A204.1 (cell line): ENCODE measurements around the gene EIPR1.
"Not testable (repeated sequence)": the region's sequence is repeated elsewhere in the genome, so short reads cannot be mapped to it uniquely, and the experiment has no call there.

Experiments used
- FAIRE-seq: peaks from 2 replicates; lab custom pipeline; 2012; peaks lifted over from hg19 to GRCh38; lab: Jason Lieb, UNC

Gene EIPR1

DNA sequence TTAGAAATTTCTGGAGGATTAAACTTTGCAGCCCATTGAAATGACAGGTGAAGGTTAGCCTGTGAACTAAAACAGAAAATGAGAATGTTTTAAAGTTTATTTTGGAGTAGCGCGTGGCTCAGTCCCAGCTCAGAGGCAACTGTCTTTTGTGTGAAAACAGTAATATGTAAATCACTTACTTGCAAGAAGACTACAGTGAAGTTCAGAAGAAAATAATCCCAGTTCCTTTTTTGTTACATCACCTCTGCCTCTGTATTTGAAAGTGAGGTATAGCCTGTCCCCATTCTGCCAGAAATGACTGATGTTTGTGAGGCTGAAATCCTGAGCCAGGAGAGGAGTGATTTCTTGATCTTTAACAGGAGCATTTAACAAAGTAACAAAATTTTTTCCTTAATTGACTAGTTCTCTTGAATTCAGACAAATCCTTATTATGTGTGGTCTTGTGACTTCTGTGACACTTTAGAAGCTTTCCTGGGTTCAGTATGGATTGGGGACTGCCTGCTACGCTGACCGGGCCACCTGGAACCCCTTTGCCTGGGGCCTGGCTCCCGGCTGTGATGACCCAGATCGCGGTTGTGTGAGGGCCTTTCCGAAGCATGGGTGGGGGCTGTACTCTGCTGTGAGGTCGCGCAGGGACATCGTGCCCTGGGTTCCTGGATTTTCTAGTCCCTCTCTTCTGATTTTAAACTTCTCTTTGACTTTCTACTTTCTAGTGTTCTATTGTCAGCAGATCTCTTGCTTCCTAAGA is 26.1 kb upstream of the EIPR1 start:
- FAIRE-seq, result no peak

GRCh38 chr2:3399829-3400228 is 22.2 kb upstream of the EIPR1 start:
- FAIRE-seq, result no peak

DNA sequence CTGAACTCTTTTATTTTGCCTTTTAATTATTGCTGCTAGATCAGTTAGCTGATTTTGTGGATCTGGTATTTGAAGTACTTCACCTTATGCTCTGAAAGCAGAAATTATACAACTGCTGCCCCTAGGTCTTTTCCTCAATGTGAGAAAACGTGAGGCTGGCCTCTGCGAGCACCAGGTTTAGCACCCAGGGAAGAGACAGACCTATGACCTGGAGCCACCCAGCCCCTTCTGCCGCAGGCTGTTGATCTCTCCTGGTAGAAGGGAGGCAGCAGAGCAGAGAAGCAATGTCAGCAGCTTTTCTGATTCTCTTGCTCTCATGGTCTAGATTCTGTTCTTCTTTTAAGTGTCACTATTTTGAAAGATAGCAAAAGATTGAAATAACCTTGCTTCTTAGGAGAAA is 21.8 kb upstream of the EIPR1 start:
- no peak for FAIRE-seq

DNA sequence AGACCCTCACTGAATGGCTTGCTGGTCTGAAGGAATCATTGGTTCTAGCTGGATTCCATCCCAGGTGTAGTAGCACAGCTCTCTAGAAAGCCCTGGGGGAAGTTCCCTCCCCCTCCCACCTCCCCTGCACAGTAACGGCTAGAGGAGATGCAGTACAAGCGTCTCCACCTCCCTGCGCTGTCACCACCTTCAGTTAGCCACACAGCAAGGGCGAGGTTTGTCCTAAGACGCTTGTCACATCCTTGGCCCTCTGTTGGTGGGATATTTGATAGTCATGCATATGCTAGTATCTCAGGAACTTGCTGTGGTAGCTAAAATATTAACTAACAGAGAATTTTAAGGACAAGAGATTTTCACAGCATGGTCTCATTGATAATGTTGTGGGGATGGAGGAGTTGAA is 21.2 kb upstream of the EIPR1 start:
- FAIRE-seq, result no peak

DNA sequence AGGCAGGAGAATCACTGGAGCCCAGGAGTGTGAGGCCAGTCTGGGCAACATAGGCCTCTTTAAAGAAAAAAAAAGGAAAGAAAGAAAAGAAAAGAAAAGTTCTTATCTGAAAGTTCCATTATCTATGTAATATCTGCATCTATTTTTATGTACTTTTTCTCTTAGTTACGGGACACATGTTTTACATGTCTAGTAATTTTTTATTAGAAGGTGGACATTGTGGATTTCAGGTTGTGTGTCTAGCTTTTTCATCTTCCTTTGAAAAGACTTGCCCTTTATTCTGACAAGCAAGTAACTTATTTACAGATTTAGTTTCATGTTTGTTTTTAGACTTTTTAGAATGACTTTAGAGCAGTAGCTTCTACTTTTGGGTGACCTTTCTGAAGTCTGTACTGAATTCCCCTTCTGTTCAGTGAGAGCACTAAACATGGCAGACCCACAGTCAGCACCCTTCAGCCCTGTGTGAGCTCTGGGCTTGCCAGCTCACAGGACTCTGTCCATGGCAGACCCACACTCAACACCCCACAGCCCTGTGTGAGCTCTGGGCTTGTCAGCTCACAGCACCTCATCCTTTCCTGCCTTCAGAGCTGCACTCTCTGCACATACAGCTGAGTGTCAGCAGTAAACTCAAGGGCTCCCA is 19.4 kb upstream of the EIPR1 start:
- no peak for FAIRE-seq

DNA sequence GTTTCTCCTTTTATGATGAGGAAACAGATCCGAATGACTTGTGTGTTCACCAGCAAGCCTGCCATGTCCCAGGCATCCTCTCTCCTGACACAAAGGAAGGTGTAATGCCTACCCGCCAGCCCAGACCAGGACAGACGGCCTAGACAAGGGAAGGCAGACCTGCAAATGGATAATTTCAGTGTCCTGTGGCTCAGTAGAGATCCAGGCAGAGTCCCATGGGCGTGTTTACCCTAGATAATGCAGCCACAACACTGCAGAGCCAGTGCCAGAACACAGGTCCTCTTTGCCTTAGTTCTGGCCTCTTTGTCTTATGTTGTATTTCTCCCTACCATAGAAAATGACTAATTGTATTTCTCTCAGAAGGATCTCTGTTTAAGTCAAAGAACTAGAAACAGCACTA is 14.6 kb upstream of the EIPR1 start:
- no peak for FAIRE-seq

- FAIRE-seq, result no peak
Observed at GRCh38 chr2:3390041-3390440, 12.4 kb upstream of the EIPR1 start.

DNA sequence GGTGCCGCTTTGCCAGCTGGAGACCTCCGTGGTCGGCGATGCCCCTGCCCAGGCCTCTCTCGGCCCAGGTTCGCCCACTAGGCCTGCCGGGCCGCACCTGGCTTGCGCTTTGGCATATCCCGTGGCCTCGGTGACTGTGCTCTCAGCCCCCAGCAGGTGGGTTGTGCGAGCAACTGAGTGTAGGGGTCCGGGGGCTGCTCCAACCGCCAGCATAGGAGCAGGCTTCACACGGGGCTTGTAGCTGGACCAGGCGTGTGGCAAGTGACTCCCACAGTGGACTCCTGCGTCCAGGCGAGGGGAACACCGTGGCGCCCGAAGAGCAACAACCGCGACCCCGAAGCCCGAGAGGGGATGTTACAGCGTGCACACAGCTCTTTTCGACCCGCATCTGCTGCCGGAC is 11.6 kb upstream of the EIPR1 start:
- FAIRE-seq, result no peak

DNA sequence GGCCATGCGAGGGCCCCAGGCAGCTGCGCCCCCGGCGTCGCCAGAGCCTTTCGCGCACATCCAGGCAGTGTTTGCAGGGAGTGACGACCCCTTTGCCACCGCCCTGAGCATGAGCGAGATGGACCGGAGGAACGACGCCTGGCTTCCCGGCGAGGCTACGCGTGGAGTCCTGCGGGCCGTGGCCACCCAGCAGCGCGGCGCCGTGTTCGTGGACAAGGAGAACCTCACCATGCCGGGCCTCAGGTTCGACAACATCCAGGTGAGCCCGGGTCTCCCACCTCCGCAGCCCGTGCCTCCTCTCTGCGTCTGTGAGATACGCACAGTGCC is 10.8 kb upstream of the EIPR1 start:
- no peak for FAIRE-seq

GRCh38 chr2:3387644-3388411 is 10.2 kb upstream of the EIPR1 start:
- FAIRE-seq, result no peak

DNA sequence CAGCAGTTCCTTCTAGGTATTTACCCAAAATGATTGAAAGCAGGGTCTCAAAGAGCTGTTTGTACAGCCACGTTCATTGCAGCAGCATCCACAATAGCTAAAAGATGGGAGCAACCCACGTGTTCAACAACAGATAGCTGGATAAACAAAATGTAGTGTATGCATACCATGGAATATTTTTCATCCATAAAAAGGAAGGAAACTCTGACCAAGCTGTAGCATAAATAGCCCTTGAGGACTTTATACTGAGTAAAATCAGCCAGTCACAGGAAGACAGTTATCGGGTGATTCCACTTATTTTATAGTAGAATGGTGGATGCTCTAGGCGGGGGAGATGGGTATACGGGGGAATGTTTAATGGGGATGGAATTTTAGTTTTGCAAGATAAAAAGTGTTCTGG is 9.4 kb upstream of the EIPR1 start:
- FAIRE-seq, result no peak

DNA sequence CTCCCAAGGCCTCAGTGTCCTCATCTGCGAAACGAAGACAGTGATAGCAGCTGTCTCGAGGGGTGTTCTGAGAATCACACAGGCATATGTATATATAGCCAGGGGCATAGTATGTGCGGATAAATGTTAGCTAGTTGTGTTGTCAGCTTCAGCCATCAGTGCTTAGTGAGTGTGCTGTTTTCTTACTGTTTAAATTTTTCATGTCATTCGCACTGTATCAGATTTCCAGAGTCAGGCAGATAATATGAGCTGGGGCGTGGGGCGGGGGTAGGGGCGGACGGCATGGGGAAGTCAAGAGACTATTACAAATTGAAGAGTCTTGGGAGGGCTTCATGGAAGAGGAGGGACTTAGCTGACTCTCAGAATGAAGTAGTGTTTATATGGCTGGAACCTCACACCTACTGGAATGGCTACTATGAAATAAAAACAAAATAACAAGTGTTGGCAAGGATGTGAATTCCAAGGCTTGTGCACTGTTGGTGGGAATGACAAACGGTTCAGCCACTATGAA is 8.9 kb upstream of the EIPR1 start:
- FAIRE-seq, result no peak

- FAIRE-seq, result no peak
Observed at GRCh38 chr2:3379647-3380534, 2.3 kb upstream of the EIPR1 start, which contains the start of gene TRAPPC12. Gene TRAPPC12 (plus strand): TSS chr2:3379694. CDS start chr2:3387624, 7,930 bp downstream.

DNA sequence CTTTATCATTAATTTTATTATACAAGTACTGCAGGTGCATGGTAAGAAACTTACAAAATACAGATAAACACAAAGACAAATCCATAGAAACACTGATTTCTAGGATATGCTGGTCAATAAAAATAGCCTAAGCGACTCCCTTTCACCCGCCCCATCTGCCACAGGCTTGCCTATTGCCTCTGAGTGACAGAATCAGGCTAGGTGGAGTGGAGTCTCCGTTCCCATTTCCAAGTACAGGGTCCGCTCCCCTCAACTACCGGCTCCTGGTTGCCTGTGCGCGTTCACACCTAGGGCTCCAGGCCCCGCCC is 1.7 kb upstream of the EIPR1 start:
- FAIRE-seq, result no peak

- no peak for FAIRE-seq
Observed at GRCh38 chr2:3377279-3377611, 373 bp downstream of the EIPR1 start.

DNA sequence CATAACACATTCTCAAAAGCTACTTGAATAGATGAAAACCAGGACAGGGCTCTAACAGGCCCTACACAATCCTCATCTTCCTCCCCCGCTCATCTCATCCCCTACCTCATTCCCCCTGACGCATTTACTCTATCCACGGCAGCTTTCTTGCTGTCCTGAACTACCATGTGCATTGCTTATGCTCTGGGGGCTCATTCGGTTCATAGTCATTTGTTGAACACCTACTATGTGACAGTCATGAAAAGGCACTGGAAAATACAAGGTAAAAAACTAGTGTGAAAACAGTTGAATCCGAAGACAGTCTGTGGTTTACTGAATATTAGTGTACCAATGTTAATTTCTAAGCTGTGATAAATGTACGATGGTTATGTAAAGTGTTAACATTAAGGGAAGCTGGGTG is 797 bp downstream of the EIPR1 start:
- FAIRE-seq, result no peak

GRCh38 chr2:3369340-3370181 is 8.1 kb downstream of the EIPR1 start:
- FAIRE-seq, result not testable (repeated sequence)

GRCh38 chr2:3368261-3368722 is 9.3 kb downstream of the EIPR1 start:
- no peak for FAIRE-seq

DNA sequence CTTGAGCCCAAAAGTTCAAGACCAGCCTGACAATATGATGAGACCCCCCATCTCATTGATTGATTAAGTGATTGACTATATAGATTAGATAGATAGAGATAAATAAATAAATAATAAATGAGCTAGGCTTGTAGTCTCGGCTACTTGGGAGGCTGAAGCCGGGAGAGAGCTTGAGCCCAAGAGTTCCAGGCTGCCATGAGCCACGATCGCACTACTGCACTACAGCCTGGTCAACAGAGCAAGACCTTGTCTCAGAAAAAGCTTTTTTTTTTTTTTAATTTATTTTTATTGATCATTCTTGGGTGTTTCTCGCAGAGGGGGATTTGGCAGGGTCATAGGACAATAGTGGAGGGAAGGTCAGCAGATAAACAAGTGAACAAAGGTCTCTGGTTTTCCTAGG is 12.4 kb downstream of the EIPR1 start:
- no peak for FAIRE-seq

- FAIRE-seq, result no peak
Observed at GRCh38 chr2:3361518-3362389, 15.9 kb downstream of the EIPR1 start.

DNA sequence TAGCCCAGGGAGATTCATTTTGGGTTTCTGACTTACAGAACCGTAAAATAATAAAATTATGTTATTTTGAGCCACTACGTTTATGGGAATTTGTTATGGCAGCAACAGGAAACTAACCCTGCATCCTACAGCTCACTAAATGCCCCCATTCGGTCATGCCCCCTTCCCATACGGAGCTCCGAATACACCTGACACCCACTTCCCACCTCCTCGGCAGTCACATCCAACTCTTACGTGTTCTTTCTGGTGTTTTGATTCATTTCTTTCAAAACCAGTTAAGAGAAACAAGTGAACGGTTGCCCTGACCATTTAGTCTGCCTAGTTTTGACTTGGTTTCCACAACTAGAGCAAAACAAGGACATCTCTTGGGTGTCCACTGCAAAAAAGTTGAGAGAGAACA is 19.7 kb downstream of the EIPR1 start:
- FAIRE-seq, result no peak
